Measurements from ENCODE around the gene DLK2. TPM values are rescaled to one million over a fixed set of nuclear protein-coding genes. Genes with fewer than 3 reads are reported as not detected.

DLK2 gene
- total RNA-seq, 2 donors from 2014 or later = not detected

GRCh38 chr6:43475516-43475915 is 20.2 kb upstream of the DLK2 start:
- no peak overlapping the region for H3K4me3 Mint-ChIP-seq

GRCh38 chr6:43472515-43472914 is 17.2 kb upstream of the DLK2 start:
- 98 to 100% methylated on average over 4 of the region's 4 CpGs for WGBS, 2 experiments (ENCODE audit: insufficient coverage in 1 of 2, insufficient read length in 1 of 2)
- TF ChIP-seq CTCF (conservative IDR thresholded peaks at IDR 0.05) = no peak
- no peak overlapping the region for H3K27ac Mint-ChIP-seq
- no peak overlapping the region for H3K4me3 Mint-ChIP-seq
- Histone ChIP-seq H3K36me3 (ENCODE audit: control insufficient read depth, insufficient read depth, low read length) (no peaks in the 10 kb centered on the region), H3K4me1 (ENCODE audit: control insufficient read depth, insufficient read depth, low read length) (peaks cover 9% of the 10 kb centered on the region), H3K27me3 (ENCODE audit: control insufficient read depth, insufficient read depth, low read length, poor library complexity, severe bottlenecking) (no peaks in the 10 kb centered on the region), H3K4me3 (ENCODE audit: low read length) (no peak overlapping the region), H3K9ac (ENCODE audit: extremely low read depth, low read length, poor library complexity, severe bottlenecking) (no peak overlapping the region), H3K27ac (ENCODE audit: low read depth, low read length) (no peak overlapping the region), H3K9me3 (ENCODE audit: control insufficient read depth, low read length) (no peaks in the 10 kb centered on the region)
- no peaks in the 10 kb centered on the region for H3K36me3 Mint-ChIP-seq (ENCODE audit: low read depth)
- peaks cover 15% of the 10 kb centered on the region for H3K4me1 Mint-ChIP-seq
- no peaks in the 10 kb centered on the region for H3K9me3 Mint-ChIP-seq
- DNase-seq = no peak
- peaks cover 3% of the 10 kb centered on the region for H3K27me3 Mint-ChIP-seq (ENCODE audit: insufficient read depth)

More at GRCh38 chr6:43475516-43475915, 20.2 kb upstream of the DLK2 start:
- peaks cover 5% of the 10 kb centered on the region for H3K4me1 ChIP-seq (ENCODE audit: control insufficient read depth, insufficient read depth, low read length)
- H3K9ac ChIP-seq (ENCODE audit: extremely low read depth, low read length, poor library complexity, severe bottlenecking) = no peak overlapping the region
- Mint-ChIP-seq H3K4me1 (peaks cover 22% of the 10 kb centered on the region), H3K36me3 (ENCODE audit: low read depth) (peaks cover 9% of the 10 kb centered on the region), H3K9me3 (no peaks in the 10 kb centered on the region), H3K27ac (no peak overlapping the region), H3K27me3 (ENCODE audit: insufficient read depth) (peaks cover 3% of the 10 kb centered on the region)
- WGBS, 2 experiments (ENCODE audit: insufficient coverage in 1 of 2, insufficient read length in 1 of 2) = 86 to 90% methylated on average over 6 of the region's 6 CpGs
- no peak overlapping the region for H3K4me3 ChIP-seq (ENCODE audit: low read length)
- no peaks in the 10 kb centered on the region for H3K27me3 ChIP-seq (ENCODE audit: control insufficient read depth, insufficient read depth, low read length, poor library complexity, severe bottlenecking)
- peak; percentile 25 for DNase-seq
- TF ChIP-seq CTCF (conservative IDR thresholded peaks at IDR 0.05) = no peak
- no peak overlapping the region for H3K27ac ChIP-seq (ENCODE audit: low read depth, low read length)
- H3K9me3 ChIP-seq (ENCODE audit: control insufficient read depth, low read length) = no peaks in the 10 kb centered on the region
- H3K36me3 ChIP-seq (ENCODE audit: control insufficient read depth, insufficient read depth, low read length) = peaks cover 5% of the 10 kb centered on the region

- Mint-ChIP-seq H3K4me3 (no peak overlapping the region), H3K36me3 (ENCODE audit: low read depth) (no peaks in the 10 kb centered on the region), H3K4me1 (peaks cover 11% of the 10 kb centered on the region), H3K9me3 (no peaks in the 10 kb centered on the region), H3K27me3 (ENCODE audit: insufficient read depth) (peaks cover 3% of the 10 kb centered on the region), H3K27ac (no peak overlapping the region)
- DNase-seq = no peak
- H3K27ac ChIP-seq (ENCODE audit: low read depth, low read length) = no peak overlapping the region
- no peak overlapping the region for H3K4me3 ChIP-seq (ENCODE audit: low read length)
- no peaks in the 10 kb centered on the region for H3K9me3 ChIP-seq (ENCODE audit: control insufficient read depth, low read length)
- no peak for TF ChIP-seq CTCF (conservative IDR thresholded peaks at IDR 0.05)
- no peaks in the 10 kb centered on the region for H3K36me3 ChIP-seq (ENCODE audit: control insufficient read depth, insufficient read depth, low read length)
- WGBS, 2 experiments (ENCODE audit: insufficient coverage in 1 of 2, insufficient read length in 1 of 2) = 91 to 100% methylated on average over 1 of the region's 1 CpG
- no peak overlapping the region for H3K9ac ChIP-seq (ENCODE audit: extremely low read depth, low read length, poor library complexity, severe bottlenecking)
- peaks cover 9% of the 10 kb centered on the region for H3K4me1 ChIP-seq (ENCODE audit: control insufficient read depth, insufficient read depth, low read length)
- H3K27me3 ChIP-seq (ENCODE audit: control insufficient read depth, insufficient read depth, low read length, poor library complexity, severe bottlenecking) = no peaks in the 10 kb centered on the region
Measured at GRCh38 chr6:43471399-43471798, 16.1 kb upstream of the DLK2 start.
